HL-60/S4 treated with retinoic acid at 250 ng/mL for 4 days and 3 days (cell line): ENCODE measurements around the gene MYNN.

ENCODE experiments used
- in situ Hi-C: fragments of 300-500 bp; cut with MboI; formaldehyde crosslinking; loops from 2 replicates; pipeline ENCODE4 v1.7.0; 2022; ENCODE audit warnings: low sequenced_read_pairs

Gene MYNN

DNA sequence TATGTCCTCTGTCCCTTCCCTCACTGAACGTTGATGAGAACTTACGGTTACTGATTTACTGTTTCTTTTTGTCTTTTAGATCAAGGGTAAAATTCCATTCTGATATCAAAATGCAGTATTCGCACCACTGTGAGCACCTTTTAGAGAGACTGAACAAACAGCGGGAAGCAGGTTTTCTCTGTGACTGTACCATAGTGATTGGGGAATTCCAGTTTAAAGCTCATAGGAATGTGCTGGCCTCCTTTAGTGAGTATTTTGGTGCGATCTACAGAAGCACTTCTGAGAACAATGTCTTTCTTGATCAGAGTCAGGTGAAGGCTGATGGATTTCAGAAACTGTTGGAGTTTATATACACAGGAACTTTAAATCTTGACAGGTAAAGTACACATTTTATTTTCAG lies 990 bp downstream of the MYNN start:
- in situ Hi-C loops: no loop called here

- in situ Hi-C loops: no loop called here
Observed at GRCh38 chr3:169777822-169778221, 4.6 kb downstream of the MYNN start.

DNA sequence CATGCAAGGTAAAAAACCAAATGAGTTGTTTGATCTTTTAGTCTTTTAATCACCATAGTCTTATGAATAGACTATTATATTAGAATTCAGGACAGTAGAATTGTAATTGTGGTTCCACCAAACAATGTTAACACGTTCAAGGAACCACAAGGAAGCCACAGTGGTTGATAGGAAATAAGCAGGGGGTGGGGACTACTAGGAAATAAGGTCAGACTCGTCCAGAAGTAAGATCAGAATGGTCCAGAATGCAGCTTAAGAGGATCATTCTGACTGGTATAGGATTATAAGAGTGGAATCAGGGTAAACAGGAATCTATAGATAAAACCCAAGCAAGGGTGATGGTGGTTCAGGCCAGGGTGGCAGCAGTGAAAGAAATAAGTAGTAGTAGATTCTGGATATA lies 7.5 kb downstream of the MYNN start:
- in situ Hi-C loops: no loop called here

DNA sequence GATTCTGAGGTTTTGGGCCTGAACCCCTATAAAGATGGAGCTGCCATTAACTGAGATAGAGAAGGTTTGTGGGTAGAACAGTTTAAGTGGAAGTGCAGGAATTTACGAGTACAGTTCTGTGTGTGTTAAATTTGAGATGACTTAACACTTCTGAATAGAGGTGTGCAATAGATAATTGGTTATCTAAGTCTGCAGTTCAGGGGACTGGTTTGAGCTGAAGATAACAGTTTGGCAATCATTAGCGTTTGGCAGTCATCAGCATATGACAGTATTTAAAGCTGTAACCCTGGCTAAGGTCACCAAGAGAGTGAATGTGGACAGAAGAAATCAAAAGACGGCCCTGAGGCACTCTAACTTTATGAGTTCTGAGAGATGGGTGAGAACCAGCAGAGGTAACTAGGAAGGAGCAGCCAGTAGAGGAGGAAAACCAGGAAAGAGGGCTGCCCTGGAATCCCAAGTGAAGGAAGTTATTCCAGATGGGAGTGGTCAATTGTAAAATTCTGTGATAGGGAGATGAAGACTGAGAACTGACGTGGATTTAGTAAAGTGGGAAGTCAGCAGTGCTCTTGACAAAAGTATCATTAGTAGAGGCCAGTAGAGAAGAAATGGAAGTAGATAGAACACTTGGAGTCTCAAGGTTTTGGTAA lies 8.1 kb downstream of the MYNN start:
- in situ Hi-C loops: no loop called here

DNA sequence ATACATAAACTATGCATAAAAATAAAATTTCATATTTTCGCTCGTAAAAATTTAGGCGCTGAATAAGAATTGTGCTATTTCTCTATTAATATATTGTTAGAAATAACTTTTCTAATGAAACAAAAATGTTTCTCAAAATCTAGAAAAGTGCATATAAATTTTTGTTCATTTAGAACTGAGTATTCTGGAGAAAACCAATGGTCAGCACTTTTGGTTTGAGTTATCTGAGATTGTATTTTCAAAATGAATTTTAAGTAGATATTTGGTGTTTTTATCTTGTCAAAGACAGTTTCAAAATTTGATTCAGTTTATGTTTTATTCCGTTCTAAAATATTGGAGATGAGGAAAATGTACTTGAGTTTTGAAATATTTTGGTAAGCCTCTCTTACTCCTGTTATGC lies 13.9 kb downstream of the MYNN start:
- in situ Hi-C loops: no loop called here

DNA sequence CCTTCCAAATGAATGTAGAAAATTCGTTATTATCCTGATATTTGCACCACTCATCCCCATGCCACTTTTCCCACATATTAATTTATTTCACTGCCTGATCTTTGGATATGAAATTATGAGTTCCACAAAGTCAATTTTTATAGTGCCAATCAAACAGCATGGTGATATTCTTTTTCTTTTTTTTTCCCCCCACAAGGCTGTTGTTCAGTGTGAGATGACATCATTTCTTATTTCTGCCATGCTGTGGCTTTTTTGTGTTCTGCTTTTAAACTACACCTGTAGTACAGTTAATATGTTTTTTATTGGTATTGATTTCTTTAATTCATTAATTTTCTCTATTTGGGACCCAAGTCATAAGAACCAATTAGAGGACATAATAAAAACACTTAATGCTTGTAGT lies 14.6 kb downstream of the MYNN start:
- in situ Hi-C loops: no loop called here

DNA sequence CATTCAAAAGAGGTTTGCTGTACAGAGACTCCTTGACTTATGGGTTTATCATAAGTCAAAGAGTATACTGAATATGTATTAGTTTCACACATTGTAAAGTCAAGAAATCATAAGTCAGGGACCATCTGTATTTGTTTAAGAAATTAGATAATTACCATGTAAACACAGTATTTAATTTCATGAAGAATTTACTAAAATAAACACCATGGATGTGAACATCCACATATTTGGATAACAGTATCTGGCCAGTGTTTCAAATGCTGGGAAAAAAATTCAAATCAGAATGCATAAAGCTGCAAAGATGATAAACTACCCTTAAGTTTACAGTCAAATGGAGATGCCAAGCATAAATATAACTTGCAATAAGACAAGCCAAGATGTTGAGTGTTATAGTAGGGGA lies 17.0 kb downstream of the MYNN start:
- in situ Hi-C loops: no loop called here

DNA sequence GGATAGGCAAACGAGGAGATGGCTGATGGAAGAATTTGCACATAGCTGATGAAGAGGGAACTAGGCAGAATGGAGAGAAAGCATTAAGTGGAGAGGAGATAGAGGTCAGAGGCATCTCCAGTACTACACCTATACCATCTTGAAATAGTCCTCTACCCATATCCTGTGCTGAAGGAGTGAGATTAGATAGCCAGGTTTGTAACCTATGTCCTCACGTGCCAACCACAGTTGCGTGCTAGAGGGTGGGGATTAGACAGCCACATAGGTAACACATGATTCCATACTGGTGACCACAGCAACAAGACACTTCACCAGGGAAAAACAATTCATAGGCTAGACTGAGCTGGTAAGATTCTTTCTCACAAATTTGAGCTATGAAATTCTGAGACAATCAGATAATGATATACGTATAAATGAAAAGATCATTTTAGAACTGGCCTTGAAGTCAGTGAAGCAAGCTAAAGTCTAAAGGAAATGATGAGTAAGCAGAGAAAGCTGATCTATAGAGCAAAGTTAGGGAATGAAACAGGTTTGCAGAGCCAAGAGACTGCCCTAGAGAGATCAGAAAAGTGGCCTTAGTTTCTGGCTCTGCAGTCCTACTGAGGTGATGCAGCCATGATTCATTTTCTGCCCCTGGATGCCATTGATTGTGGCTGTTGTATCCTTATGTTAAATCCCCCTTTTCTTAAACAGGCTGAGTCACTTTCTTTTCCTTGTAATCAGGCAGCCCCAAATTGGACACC lies 17.7 kb downstream of the MYNN start:
- in situ Hi-C loops: no loop called here

DNA sequence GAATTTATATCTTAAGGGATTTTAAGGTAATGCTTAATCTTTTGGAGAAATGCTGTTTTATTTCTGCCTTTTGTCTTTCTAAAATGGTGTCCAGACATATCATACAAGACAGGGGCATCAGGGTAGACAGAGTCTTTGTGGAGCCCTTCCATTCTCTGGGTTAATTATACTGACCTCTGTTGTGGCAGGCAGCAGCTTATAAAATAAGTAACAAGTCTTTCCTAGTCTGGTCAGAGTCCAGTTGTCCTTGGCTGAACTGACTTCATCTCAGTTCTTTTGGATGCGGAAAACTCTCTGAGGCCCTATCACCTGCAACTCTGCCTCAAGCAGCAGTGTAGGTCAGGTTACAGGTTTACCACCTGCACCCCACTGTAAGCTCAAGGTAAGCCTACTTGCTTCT lies 19.2 kb downstream of the MYNN start:
- in situ Hi-C loops: no loop called here

DNA sequence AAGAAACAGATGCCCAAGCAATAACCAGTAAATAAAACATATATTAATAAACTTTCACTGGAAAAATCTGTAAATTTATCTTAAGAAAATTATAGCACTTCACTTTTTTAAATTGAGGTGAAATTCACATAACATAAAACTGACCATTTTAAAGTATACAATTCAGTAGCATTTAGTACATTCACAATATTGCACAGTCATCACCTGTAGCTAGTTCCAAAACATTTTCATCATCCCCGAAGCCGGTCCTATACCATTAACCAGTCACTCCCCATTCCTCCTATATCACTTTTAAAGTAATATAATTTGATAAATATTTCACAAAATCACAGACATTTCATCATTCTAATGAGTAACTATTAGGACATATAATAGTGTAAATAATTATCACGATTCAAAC lies 31.5 kb downstream of the MYNN start:
- in situ Hi-C loops: no loop called here

DNA sequence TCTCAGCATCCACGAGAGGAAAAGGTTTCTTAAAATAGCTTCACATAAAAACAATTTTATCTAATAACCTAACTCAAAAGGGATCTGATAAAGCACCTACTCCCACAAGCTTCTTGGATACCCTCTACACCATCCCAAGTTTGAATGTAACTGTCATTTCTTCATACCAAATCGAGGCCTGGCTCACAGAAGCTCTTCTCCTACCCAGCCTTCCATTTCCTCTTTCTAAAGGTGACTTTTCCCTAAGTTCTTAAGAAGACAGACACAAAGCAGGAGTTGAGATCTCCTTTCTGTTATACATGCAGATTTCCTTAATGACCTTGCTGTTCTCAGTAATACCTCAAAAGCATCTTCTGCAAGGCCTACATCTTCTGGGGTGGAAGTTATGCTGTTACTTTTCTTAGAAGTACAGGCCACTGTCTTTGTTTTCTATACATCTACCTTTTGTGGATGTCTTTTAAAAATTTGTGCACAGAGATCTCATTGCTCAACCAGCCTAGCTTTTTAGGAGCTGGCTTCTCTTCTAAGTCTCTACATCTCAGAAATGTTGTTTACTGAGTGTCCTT lies 36.1 kb downstream of the MYNN start:
- in situ Hi-C loops: no loop called here

DNA sequence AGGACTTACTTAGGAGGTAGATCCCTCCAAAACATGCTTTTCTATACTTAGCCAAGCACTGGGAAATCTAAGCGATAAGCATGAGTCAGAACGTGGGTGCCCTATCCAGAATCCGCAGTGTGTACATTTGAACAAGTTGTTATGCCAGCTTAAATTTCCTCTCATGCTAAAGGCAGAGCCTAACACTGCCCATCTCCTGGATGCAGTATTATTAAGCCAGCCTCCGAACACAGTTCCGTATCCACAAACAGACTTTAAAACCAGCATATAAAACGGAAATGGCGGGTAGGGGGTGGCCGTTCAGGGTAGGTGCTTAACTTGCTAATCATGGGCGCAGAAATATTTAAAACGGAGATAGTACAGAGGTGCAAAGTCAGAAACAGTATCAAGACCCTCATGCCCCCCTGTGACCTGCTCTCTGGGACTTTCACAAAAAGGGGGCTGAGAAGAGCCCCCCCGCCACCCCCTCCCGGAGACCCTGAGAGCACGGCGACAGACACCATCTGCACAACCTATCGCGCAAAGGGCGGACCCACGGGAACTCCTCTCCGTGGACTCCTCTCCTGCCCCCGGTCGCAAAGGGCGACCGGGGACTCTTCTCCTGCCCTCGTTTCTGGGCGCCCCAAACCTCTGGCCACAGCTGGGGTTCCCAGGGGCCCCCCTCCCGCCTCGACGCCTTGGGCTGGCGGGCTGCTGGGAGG lies 38.6 kb downstream of the MYNN start:
- in situ Hi-C loops: no loop called here

GRCh38 chr3:169812332-169813235 lies 39.4 kb downstream of the MYNN start, which contains the start of the genes LRRC34 and LRRIQ4:
TSS of gene LRRC34 (minus strand) at chr3:169812904. CDS start at chr3:169812548, 356 bp downstream.
TSS of gene LRRIQ4 (plus strand) at chr3:169812870. CDS start at chr3:169821922, 9,052 bp downstream.
- in situ Hi-C loops: no loop called here

DNA sequence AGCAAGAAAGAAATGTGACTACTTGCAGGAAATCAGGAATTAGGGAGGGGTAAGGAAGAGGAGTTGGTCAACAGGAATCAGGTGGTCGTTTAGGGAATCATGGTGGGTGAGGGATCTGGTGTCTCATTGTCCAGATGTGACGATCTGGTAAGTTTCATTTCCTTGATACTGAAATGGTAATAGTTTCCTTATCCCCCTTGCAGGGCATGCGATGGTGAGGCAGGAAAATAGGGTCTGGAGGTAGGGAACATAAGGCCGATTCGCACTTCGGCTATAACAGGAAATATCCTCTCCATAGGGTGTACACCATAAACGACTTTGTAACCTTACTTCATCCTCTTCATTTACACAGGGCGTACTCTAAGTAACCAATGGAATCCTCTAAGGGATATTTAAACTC lies 40.1 kb downstream of the MYNN start:
- in situ Hi-C loops: no loop called here

DNA sequence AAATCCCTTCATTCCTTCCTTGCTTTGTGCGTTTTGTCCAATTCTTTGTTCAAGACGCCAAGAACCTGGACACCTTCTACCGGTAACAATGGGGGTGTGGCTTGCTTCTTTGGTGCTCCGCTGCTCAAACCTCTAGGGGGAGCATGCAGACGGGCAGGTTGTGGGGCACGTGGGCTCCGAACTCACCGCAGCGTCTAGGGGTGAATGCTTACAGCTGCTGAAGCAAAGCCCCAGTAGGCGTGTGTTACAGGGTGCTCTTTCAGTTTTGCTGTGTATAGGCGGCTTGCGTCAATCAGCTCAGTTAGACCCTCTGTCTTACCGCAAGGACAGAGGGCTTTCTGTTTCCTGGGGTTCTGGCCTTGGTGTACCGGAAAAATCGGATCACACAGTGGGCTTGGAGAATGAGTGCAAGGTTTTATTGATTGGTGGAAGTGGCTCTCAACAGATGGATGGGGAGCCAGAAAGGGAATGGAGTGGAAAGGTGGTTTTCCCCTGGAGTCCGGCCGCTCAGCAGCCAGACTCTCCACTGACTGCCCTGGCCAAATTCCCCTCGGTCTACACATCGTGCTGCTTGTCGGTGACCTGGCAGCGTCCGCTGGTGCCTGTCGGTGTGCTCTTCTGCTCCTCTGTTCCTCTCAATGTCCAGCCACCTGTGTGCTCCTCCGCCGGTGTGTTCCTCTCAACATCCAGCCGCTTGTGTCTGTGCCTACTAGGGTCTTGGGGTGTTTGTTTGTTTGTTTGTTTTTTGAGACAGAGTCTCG lies 40.7 kb downstream of the MYNN start:
- in situ Hi-C loops: no loop called here

DNA sequence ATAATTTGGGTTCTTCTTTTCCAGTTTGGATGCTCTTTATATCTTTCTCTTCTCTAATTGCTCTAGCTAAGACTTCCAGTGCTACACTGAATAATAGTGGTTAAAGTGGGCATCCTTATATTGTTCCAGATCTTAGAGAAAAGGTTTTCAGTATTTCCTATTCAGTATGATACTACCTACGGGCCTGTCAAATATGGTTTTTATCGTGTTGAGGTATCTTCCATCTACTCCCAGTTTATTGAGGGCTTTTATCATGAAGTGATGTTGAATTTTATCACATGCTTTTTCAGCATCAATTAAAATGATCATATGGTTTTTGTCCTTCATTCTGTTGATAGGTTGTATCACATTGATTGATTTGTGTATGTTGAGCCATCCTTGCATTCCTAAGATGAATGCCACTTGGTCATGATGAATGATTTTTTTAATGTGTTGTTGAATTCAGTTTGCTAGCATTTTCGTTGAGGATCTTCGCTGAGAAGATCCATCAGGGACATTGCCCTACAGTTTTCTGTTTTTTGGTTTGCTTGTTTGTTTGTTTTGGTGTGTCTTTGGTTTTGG lies 42.5 kb downstream of the MYNN start:
- in situ Hi-C loops: no loop called here

DNA sequence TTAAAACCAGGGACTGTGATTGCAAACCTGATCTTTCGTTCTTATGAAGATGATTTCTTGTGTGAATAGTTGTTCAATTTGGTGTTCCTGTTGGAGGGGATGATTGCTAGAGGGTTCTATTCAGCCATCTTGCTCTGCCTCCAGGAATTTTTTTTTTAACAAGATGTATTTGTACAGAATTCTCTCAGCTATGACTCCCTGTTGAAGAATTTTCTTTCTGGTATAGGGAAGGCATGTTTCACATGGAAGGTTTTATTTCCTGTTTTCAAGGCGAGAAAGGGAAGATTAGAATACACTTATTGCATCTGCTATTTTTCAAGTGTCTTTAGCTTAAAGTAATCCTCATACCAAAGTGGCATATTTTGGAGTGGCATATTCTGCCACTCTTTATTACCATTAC lies 45.1 kb downstream of the MYNN start:
- in situ Hi-C loops: no loop called here

GRCh38 chr3:169822091-169822490 lies 48.9 kb downstream of the MYNN start:
- in situ Hi-C loops: no loop called here

- in situ Hi-C loops: no loop called here
Observed at GRCh38 chr3:169822540-169822939, 49.3 kb downstream of the MYNN start.

- in situ Hi-C loops: no loop called here
Observed at GRCh38 chr3:169822983-169823382, 49.8 kb downstream of the MYNN start.
